ENCODE measurements around the gene SLC44A3.

The SLC44A3 gene, protein sequence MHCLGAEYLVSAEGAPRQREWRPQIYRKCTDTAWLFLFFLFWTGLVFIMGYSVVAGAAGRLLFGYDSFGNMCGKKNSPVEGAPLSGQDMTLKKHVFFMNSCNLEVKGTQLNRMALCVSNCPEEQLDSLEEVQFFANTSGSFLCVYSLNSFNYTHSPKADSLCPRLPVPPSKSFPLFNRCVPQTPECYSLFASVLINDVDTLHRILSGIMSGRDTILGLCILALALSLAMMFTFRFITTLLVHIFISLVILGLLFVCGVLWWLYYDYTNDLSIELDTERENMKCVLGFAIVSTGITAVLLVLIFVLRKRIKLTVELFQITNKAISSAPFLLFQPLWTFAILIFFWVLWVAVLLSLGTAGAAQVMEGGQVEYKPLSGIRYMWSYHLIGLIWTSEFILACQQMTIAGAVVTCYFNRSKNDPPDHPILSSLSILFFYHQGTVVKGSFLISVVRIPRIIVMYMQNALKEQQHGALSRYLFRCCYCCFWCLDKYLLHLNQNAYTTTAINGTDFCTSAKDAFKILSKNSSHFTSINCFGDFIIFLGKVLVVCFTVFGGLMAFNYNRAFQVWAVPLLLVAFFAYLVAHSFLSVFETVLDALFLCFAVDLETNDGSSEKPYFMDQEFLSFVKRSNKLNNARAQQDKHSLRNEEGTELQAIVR

DNA sequence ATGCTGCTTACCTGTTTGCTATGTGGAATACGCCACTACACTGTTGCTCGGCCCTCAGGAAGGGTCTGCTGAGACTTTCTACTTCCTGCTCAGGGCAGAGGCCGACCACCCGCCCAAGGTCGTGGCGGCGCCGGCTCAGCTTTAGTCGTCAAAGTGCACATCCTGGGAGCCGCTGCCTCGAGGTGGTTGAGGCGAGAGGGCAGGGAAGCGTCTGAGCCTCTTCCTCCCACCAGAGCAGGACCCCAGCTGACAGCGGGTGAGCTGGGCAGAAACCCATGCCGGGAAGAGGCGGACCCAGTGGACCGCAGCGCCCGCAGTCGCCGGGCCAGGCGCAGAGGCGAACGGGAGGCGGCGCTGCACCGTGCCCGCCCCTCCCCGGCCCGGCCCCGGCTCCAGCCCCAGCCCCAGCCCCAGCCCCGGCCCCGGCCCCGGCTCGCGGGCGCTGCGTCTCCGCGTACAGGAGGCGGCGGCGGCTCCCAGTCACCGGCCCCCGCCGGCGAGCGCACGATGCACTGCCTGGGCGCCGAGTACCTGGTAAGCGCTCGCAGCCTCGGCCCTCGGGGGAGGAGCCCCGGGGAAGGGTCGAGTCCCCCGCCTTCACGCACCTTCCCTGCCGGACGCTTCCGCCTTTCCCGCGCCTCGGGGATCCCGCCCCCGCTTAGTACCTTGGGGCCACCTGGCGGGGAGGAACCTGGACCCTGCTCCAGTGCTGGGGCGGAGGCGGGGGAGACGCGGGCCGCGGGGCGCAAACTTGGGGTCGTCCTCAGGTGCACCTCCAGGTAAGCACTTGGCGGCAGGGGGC lies at the start of gene SLC44A3:
SLC44A3 (plus strand) TSS at position 413 of the 802 bp plus-strand sequence; CDS start at position 508, 95 bp downstream.
- peak in 1 of 2 experiments; percentile 12 for DNase-seq

- no peak for DNase-seq
Observed at GRCh38 chr1:94772230-94772641, 47.9 kb upstream of the SLC44A3 start.

DNA sequence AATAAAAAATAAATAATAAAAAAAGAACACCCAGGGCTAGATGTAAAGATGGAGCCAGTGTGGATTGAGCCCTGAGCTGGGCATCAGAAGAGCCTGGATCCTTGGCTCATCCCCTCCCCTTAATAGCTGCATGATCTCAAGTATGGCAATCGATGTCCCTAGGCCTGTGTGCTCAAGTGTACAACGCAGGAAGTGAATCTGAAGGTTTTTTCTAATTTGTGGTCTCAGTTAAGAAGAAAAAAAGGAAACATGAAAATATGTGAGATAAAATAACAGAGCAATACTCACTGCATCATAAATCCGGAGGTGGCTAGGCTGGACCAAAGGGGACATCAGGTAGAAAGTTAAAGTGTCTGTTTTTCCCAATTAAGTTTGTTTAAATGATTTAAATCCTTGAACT lies 47.3 kb upstream of the SLC44A3 start:
- DNase-seq = no peak

GRCh38 chr1:94773296-94773809 lies 46.8 kb upstream of the SLC44A3 start:
- DNase-seq = no peak

- DNase-seq = no peak
Observed at GRCh38 chr1:94773931-94774422, 46.2 kb upstream of the SLC44A3 start.

GRCh38 chr1:94776474-94776873 lies 43.7 kb upstream of the SLC44A3 start:
- DNase-seq = no peak

- no peak for DNase-seq
Observed at GRCh38 chr1:94777281-94777680, 42.9 kb upstream of the SLC44A3 start.

GRCh38 chr1:94778808-94779207 lies 41.3 kb upstream of the SLC44A3 start:
- DNase-seq = no peak

- DNase-seq = no peak
Observed at GRCh38 chr1:94783342-94784189, 36.6 kb upstream of the SLC44A3 start.

DNA sequence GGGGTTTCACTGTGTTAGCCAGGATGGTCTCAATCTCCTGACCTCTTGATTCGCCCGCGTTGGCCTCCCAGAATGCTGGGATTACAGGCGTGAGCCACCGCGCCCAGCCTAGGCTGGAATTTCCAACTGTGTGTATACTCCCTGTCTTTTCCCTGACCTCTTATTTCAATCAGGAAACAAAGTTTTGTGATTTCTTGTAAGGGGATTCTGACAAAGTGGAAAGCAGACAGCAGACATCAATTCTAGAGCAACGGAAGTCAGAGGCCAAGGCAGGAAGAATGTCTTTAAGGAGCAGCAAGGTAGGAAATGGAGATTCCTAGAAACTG lies 36.0 kb upstream of the SLC44A3 start:
- no peak for DNase-seq

GRCh38 chr1:94787691-94788090 lies 32.5 kb upstream of the SLC44A3 start:
- no peak for DNase-seq

DNA sequence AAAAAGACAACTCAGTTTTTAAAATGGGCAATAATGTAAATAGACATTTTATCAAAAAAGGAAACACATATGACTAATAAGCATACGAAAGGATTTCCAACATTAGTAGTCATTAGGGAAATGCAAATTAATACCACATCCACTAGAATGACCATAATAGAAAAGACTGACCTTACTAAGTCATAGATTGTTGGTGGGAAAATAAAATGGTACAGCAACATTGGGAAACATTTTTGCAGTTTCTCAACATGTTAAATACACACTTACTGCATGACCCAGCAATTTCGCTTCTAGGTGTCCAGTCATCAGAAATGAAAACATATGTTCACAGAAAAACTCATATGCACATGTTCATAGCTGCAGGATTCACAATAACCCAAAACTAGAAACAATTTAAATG lies 29.9 kb upstream of the SLC44A3 start:
- DNase-seq = no peak

DNA sequence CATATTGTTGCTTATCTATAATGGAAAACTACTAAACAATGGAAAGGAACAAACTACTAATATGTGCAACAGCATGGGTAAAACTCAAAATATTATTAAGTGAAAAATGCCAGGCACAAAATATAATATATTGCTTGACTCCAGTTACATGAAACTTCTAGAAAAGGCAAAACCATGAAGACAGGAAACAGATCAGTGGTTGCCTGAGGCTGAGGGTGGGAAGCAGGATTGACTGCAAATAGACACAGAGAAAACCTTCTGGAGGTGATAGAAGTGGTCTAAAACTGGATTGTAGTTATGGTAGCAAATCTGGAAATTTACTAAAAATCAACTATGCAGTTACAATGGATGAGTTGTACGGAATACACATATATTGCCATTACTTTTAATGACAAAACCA lies 29.5 kb upstream of the SLC44A3 start:
- DNase-seq = no peak

DNA sequence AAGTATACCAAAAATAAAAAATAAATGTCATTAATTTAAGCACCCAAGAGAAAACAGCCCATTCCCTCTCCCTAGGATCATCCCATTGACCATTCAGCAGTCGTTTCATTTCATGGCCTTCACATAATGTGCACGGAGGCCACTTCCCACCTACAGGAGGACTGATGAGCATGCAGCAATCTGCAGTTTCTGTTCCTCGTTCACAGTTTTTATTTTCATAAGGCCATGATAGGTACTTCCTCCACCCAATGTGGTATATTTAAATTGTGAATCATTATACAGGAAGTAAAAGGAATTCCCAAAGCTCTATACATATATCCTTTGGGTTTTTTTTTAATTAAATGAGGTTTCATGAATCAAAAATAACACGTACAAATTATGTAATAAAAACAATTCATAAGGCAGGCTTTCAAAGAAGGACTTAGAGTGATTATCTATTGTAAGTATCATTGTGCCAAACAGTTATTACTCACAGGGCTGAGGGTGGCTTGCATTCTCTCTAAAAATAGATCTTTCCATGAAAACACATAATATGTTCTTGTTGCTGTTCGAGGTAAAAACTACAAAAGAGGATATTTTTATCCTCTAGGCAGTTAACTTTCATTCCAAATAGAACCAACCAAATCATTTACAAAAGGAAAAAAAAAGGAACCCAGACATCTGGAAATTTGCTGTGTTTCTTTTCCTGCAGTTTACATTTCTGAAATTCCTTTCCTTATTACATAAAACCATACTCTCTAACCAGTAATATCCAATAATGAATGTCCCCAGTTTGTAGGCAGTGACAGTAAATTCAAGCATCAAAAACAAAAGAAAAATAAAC lies 27.5 kb upstream of the SLC44A3 start:
- no peak for DNase-seq

DNA sequence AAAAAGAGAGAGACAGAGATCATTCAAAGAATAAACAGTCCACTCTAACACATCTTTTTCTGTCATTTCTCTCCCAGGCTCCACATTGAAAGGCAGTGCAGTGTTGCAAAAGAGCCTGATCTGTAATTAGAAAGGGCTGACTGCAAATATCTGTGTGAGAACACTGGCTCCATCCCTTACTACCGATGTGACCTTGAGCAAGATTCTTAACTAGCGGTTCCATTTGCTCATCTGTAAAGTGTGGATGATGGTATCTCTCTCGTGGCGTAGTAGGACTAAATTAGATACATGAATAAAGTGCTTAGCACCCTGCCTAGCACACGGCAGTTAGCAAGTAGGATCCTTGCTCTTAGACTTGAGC lies 26.9 kb upstream of the SLC44A3 start:
- DNase-seq = no peak

- DNase-seq = no peak
Observed at GRCh38 chr1:94795434-94795833, 24.7 kb upstream of the SLC44A3 start.

GRCh38 chr1:94796266-94796665 lies 23.9 kb upstream of the SLC44A3 start:
- no peak for DNase-seq

GRCh38 chr1:94797291-94797690 lies 22.9 kb upstream of the SLC44A3 start:
- no peak for DNase-seq

DNA sequence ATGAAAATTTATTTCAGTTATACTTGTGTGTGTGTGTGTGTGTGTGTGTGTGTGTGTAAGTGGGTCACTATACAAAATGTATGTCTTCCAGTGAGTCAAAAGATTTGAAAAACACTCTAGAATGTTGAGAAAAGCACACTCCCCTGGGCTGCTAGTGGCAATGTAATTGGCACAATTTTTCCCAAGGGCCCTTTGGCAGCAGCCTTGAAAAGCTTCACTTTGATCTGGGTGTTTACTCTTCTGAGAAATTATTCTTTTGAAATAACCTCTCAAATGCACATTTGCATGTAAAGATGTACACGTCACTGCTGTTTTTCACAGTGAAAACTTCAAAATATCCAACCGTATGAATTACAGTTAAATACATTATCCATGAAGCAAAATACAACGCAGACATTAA lies 22.1 kb upstream of the SLC44A3 start:
- DNase-seq = no peak

DNA sequence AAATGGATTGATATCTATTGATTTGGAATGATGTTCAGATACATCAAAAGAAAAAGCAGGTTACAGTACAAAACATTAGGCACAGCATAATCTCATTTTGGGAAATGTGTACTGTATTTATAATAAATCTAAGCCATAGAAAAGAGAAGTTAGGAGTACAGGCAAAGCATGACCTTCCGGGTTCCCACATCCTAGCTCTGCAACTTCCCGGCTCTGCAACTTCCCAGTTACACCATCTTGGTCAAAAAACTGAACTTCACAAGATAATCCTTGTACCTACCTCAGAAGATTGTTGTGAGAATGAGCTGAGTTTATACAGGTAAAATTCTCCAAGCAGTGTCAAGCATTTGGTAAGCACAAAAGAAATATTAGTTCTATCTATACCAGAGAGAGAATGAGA lies 21.7 kb upstream of the SLC44A3 start:
- no peak for DNase-seq

- no peak for DNase-seq
Observed at GRCh38 chr1:94799206-94799605, 21.0 kb upstream of the SLC44A3 start.
